Activated gamma-delta T cell treated with anti-CD3 and anti-CD28 coated beads, Interleukin-2, amount 50 U/mL, for 16 hours (primary cell): ENCODE measurements around the gene KCNC4.

Experiments used
- DNase-seq: peaks from one replicate; pipeline ENCODE4 v3.0.0-alpha.2; 2020; ENCODE audit warnings: low read depth

KCNC4 gene

DNA sequence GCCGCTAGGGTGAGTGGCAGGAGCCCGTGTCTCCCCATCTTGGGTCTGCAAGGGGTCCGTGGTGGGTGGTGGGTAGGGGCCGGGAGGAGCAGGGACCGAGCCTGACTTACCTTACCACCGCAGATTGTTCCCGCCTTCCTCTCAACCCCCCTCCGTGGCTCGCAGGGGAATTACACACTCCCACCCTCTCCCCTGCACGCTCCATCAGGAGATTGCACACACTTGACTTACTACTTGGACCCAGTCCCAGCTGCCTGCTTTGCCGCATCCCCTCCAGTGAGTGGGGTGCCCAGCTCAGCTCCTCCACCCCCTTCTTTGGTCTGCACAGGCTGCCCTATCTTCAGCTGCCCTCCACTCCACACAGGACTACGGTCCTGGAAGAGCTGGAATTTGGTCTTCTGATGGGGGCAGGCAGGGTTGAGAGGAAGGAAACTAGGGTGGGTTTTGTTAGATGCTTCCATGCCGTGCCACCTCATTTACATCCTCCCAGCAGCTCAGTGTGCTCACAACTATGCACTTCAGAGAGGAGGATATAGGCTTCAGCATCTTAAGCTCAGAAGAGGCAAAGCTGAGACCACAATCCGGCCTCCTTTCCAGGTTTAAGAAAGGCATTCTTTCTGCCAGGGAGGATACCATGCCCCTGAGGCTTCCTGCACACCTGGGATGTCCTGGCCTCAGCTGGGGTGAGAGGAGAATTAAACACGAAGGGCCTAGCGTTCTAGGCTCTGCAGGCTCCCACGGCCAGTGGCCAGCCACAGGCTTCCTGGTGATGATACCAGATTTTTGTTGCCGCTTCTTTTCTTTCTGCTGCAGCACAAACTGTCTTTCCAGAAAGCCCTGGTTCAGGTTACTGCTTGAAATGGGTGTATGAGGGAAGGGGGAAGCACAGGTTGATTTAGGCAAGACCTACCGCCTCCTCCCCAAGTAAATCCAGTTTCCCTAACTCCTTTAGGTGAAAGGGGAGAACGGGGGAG, 2.3 kb downstream of the KCNC4 start:
- no peak for DNase-seq

DNA sequence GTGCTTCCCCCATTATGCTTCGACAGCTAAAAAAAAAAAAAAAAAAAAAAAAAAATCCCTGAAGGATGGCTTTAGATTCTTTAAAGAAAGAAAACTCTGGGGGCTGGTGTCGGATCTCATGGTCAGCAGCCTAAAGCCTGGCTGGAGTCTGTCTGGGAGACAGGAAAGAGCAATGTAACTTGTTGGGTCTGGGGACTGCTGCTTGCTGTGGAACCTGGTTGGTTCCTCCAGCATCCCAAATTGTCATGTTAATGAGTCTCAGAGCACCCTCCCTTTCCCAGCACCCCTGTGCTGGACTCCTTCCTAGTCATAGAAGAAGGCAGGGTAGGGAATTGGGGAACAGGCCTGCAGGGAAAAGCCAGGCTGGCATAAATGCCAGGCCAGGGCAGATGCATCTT, 3.0 kb downstream of the KCNC4 start:
- DNase-seq, result no peak

DNA sequence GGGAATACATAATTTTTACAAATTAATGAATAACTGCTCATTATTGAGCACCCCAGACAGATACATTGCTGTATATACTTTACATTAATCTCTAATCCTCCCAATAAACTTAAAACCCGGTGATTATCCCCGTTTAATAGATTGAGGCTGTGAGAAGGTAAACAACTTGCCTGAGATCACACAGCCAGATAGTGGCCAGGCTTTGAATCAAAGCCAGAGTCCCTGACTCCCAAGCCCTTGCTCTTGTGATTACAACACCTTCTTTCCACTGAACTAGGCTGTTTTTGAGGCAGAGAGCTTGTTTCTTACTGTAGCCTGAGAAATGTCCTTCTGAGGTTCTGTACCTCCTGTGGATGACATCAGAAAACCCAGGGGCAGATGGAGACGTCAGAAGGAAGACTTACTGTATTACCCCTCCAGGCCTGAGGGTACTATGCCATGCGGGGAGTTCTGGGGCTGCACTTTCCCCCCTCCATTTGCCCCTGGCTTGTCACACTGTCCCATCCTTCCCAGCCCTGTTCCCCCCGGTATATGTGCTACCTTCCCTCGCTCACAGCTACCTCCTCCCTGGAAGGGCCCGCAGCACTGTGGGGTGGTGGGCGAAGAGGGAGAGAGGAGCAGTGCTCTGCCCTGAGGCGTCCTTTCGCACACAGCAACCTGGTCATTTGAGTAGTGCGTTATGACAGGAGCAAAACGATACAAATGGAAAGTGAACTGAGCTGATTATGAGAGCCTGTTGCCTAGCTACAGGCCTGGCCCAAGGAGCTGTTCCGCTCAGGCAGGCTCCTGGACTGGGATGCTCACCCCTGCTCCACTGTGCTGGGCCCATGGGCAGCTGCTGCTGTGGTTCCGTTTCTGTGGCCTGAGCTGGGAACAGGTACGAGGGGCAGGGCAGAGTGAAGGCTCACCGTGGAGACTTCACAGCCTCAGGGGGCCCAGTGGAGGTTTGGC, 4.6 kb downstream of the KCNC4 start:
- no peak for DNase-seq

DNA sequence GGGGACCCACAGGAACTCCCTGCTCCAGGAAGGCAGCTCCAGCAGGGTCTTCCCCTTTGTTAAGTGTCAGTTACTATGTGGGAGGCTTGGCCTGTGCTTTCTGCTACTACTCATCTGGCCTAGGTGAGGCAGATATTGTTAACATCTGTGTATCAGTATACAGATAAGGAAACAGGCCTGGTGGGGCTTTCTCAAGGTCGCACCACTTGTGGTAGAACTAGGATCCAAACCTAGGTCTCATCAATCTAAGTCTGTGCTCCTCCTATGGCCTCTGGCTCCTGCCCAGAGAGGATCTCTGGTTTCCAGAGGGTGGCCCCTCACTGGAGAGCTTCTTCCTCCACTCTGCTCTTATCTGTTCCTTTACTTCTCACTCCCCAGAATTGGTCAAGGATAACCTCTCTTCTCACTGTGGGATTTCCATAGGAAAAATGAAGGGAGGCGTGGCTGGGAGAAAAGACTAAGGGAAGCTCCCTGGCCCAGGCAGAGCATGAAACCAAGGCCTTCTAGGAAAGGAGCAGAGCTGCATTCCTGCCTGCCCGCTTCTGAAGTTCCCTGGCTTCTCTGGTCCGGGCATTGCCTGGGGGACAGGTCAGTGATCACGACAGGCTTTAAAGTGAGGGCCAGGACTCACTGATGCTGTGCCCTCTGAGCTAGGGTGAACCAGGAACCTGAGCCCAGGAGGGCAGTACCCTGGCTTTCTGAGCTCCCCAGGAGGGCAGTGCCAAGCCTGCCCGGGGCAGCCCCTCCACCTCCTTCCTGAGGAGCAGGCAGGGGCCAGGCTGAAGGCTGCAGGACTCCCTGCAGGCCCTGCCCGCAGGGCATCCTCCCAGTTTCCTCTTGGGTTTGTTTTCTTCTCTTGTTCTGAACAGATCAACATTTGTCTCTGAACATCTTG, 5.8 kb downstream of the KCNC4 start:
- no peak for DNase-seq

DNA sequence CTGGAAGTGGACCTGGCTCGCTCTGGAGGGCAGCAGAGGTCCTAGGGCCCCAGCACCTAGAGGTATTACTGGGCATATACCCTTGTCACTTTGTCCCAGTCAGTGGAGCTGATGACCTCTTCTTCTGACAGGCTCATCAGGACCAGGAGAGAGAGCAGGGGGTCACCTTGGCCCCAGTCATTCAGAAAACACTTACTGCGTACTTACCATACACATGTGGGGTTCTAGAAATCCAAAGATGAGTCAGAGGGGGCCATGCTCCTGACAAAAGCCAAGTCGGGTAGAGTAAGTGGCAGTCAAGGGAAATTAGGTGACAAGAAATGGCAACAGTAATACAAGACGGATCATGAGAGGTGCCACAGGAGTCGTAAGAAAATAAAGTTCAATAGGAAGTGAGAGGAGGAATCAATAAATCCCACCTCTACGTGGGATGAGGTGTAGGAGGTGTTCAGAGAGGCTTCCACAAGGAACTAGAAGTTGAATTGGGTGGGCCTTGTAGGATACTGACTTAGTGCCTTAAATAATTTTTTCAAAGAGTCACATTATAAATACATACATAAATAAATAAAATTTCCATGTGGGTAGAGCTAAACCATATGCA, 6.8 kb downstream of the KCNC4 start:
- DNase-seq, result no peak

DNA sequence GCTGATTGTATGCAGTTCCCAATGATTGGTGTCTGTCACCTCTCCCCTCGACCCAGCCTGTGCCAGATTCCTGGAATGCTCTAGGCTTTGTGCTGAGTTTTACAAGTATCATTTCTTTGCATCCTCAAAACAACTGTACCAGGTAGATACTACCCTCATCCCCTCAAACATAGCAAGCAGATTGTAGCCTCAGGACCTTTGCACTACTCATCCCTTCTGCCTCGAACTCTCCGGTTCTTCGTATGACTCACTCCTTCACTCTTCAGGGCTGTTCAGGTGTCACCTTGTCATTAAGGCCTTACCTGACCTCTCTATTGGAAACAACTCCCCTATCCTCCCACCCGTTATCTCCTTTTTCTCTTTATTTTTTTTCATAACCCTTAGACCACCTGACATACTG, 8.0 kb downstream of the KCNC4 start:
- no peak for DNase-seq

DNA sequence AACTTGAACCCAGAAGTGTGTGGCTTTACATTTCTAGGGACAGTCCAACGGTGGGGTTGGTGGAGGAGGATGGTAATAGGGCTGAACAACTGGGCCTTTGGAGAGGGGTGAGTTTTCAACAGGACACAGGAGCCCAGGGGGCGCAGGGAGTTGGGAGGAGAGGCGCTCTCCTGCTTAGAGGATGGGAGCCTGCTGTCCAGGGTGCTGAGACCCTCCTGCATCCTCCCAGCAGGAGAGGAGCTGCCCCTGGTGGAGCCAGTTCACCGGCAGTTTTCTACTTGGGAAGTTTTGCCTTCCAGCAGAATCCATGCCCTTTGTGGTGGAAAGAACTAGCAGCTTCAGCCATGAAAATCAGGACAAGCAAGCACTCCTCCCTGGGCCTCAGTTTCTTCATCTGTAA, 8.6 kb downstream of the KCNC4 start:
- DNase-seq, result no peak

DNA sequence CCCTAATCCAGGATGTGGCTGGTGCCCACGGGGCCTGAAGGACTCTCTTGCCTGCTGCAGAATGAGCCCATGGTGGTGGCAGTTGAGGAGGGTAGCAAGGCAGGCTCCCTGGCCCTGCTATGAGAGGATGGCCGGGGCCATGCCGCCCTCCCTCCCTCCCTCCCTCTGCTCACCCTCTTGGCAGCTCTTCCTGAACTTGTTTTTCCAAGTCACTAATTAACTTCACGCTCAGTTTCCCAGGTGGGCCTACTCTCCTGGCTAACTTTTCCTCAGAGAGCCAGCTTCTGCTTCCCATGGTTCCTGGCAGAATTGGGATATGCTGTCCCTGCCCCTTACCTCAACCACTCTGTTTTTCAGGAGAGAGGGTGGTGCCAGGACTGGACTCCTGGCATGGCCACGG, 10.2 kb downstream of the KCNC4 start:
- no peak for DNase-seq

DNA sequence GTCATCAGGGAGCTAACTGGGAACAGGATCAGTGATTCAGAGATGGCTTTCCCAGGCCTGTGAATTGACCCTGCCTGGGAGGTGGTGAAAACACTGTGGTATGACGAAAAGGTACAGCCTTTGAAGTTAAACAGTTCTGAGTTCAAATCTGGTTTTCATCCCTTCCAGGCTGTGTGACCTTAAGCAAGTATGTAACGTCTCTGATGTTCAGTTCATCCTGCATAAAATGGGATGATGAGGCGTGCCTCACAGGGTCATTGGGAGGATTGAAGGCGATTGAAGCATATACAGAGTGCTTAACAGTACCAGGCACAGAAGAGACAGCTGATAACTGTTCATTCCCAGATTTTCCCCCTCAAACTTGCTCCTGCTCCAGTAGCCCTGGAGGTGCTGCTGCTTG, 11.0 kb downstream of the KCNC4 start:
- DNase-seq, result no peak

DNA sequence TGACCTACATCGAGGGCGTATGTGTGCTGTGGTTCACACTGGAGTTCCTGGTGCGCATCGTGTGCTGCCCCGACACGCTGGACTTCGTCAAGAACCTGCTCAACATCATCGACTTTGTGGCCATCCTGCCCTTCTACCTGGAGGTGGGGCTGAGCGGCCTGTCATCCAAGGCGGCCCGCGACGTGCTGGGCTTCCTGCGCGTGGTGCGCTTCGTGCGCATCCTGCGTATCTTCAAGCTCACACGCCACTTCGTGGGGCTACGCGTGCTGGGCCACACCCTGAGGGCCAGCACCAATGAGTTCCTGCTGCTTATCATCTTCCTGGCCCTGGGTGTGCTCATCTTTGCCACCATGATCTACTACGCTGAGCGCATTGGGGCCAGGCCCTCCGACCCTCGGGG, 13.0 kb downstream of the KCNC4 start:
- DNase-seq, result no peak

DNA sequence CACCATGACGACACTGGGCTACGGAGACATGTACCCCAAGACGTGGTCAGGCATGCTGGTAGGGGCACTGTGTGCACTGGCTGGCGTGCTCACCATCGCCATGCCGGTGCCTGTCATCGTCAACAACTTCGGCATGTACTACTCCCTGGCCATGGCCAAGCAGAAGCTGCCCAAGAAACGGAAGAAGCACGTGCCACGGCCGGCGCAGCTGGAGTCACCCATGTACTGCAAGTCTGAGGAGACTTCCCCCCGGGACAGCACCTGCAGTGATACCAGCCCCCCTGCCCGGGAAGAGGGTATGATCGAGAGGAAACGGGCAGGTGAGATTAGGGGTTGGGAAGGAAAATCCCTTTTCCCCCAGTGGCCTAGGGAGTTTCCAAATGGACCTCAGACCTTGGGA, 13.5 kb downstream of the KCNC4 start:
- DNase-seq, result no peak

DNA sequence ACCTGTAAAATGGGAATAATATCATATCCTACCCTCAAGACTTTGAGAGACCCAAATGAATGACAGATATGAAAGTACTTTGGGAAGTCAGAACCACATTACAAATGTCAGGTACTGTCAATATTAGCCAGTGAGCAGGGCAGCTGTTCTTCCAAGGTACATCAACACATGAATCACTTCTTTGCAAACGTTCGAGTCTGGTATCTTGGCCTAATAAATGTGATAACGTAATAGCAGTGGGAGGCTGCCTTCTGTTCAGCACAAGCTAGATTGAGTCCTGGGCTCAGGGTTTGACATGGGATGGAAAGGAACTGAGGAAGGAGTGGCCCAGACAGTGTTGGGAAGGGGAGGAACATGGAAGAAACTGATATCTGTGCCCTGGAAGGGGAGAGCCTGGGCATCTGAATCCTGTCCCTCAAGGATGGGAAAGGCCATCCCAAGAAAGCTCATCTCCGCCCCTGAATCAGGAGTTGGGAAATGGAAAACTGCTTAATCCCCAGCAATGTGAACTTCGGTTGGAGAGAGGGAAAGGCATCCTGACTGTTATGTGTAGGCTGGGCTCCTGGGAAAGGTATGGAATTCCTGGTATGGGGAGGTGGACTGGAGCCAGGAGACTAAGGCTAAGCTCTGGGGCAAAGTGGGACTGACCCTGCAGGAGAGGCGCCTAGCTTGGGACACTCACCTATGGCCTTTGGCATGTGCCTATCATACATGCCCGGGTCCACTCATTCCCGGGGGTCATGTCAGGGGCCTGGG, 14.3 kb downstream of the KCNC4 start:
- no peak for DNase-seq

DNA sequence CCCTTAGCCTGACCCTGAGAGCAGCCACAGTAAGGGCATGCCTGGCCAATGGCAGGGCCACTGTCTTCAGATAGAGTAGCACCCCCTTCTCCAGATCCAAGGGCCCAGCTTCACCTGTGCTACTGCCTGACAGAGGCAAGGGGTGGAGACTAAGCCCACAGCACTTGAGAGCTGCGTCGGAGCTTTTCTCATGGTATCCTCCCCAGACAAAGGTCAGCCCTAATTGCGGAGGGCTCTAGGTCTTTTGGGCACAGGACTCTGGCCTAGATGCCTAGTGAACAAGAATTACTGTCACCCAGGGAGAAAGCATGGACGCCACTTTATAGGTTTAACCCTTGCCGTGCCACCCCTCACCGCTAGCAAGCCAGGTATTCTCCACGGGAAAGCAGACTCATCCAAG, 15.1 kb downstream of the KCNC4 start:
- DNase-seq, result no peak

DNA sequence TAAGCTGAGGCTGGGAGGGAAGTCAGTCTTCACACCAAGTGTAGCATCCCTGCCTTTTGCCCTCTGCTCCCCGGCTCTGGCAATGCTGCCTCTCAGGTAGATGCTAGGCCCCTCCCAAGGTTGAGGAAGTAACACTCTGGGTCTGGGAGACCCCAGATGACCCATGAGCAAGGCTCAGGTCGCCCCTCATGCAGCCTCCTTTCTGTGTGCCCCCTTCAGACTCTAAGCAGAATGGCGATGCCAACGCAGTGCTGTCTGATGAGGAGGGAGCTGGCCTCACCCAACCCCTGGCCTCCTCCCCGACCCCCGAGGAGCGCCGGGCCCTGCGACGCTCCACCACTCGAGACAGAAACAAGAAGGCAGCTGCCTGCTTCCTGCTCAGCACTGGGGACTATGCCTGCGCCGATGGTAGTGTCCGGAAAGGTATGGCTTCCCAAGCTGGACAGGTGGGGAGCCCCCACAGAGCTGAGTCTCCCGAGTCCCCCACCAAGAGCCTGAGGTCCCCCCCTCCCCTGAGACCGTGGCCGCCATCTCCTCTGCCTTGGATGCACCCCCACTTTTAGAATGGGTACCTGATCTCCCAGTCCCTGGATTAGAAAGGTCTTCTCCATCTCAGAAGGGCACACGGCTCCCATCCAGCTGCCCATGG, 15.8 kb downstream of the KCNC4 start:
- no peak for DNase-seq

DNA sequence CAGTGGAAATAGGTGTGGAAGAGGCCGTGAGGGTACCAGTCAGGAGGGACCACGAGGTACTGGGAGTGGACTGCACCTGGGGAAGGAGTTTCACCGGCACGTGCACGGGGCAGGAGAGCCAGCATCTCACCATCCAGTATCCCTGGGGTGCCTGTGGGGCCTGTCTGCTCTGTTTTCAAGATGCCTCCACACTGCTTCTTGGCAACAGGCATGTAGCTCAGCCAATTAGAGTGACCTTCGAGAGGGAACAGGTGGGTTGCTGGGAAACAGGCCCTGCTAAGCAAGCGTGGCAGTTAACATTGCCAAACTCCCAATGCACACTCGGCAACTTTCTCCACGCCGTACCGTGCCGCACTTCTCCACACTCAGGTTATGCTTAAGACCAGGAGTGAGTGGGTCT, 17.7 kb downstream of the KCNC4 start:
- DNase-seq, result no peak

DNA sequence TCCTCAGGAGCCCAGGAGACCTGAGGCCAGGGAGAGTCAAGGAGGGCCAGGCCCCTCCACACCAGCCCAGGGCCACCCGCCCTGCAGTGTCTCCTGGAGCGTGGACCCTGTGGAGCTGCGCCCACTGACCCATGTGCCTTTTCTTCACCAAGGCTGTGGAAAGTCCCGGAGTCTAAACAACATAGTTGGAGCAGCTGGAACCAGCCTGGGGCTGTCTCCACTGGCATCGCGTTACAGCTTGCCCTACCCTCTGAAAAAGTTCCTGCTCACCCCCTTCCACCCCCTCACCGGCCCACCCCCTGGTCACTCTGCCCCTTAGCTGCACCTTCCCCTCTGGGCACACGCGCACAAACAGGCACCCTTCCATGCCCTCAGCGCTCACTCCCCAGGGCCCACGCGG, 18.3 kb downstream of the KCNC4 start:
- DNase-seq, result no peak

DNA sequence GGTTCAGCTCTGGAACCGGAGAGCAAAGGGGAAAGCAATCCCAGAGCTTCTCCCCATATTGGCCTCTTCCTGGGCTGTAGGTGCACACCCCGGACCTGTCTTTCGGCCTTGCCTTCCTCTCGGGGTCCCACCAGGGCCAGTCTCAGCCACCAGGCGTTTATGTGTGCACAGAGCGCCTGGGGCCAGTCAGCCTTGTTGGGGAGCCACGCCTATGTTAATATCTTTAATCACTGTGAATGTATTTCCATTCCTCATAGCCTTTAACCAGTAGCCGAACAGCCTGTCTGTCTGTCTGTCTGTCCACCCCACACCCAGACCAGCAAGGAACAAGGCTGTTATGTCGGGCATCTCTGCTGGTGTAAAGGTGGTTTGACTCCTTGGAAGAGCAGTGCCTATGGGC, 18.8 kb downstream of the KCNC4 start:
- DNase-seq, result no peak

DNA sequence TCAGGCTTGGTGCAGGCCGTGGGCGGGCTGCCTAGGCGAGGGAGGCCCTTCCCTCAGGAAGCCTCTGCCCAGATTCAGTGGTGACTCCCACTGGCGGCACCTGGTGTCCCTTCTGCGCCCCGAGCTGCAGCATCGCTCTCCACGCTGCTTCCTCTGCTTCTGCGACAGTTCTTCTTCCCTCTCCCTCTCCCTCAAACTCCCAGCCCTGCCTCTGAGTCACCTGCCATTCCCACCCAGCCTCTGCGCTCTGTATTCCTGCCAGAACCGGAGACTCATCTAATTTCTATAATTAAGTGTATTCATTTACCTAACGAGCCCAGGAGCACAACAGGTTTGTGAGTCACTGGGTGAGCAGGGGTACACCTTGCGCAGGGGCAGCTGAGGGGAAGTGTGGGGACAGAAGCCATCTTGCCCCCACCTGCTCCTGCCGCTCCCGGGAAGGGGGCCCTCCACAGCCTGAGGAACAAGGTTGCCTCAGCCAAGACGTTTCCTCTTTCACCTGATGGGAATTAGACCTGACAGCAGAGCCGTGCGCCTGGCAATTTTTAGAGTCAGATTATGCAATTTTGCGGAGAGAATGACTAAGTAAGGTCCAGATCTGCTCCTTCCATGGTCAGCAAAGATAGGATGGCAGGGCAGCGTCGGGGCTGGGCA, 19.4 kb downstream of the KCNC4 start:
- DNase-seq, result no peak

DNA sequence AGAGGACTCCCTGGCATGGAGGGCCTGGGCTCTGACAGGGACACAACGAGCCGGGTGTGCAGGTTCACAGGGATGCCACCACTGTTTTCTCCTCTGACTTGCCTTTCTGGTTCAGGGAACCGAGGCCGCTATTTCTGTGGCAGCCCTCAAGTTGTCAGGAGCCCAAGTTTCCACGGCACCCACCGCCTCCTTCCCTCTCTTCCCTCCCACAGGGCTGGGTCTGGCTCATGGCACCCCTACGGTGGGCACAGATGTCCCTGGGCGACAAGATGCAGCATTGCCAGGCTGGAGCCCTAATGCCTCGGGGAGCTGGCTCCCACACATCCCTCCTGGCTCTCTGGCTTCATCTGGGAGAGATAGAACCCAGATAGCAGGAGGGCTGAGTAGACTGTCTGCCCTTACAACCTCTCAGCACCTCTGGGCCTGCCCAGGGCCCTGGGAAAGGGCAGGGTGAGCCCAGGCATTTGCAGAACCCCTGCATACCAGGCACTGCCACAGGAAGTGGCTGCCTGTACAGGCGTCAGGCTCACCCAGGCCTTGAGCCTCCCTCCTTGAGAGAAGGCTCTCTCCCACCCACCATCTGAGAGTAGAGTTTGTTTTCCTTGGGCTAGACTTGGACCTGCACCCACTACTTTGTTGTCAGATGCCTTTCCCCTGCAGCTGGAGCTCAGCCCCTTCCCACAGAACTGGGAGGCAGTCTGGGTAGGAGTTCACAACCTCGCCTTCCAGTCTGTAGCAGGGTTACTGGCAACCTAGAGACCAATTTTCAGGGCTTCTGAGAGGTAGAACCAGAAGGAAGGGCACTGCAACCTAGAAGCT, 20.5 kb downstream of the KCNC4 start:
- DNase-seq, result no peak
